GM10266 (cell line): ENCODE data around the gene PRKN.

ENCODE experiments used
- DNase-seq: peaks from one replicate; pipeline ENCODE4 v3.0.0; 2012; ENCODE audit errors: extremely low spot score
- TF ChIP-seq, protein P1 (sequence below): IDR thresholded peaks from 2 replicates; pipeline ENCODE4 v1.5.1; 2012; ENCODE audit warnings: mild to moderate bottlenecking, low read depth; ENCODE audit not compliant: control insufficient read depth, insufficient read depth; ENCODE audit errors: missing control alignments

PRKN gene

DNA sequence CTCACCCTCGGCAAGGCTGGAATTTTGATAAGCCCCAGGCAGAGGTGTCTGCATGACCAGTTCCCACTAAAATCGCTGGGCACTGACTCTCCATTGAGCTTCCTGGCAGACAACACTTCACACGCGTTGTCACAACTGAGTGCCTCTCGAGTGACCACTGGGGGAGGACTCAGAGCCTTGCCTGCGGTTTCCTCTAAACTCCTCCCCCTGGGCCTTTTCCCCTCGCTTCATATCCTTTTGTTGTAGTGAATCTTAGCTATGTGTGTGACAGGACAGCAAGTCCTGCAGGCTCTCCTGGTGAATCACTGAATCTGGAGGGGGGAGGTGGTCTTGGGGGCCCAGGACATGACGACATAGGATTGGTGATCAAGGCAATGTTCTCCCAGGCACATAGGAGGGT lies 670.8 kb downstream of the PRKN start:
- TF ChIP-seq, protein P1, sequence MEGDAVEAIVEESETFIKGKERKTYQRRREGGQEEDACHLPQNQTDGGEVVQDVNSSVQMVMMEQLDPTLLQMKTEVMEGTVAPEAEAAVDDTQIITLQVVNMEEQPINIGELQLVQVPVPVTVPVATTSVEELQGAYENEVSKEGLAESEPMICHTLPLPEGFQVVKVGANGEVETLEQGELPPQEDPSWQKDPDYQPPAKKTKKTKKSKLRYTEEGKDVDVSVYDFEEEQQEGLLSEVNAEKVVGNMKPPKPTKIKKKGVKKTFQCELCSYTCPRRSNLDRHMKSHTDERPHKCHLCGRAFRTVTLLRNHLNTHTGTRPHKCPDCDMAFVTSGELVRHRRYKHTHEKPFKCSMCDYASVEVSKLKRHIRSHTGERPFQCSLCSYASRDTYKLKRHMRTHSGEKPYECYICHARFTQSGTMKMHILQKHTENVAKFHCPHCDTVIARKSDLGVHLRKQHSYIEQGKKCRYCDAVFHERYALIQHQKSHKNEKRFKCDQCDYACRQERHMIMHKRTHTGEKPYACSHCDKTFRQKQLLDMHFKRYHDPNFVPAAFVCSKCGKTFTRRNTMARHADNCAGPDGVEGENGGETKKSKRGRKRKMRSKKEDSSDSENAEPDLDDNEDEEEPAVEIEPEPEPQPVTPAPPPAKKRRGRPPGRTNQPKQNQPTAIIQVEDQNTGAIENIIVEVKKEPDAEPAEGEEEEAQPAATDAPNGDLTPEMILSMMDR: no peak
- no peak for DNase-seq

DNA sequence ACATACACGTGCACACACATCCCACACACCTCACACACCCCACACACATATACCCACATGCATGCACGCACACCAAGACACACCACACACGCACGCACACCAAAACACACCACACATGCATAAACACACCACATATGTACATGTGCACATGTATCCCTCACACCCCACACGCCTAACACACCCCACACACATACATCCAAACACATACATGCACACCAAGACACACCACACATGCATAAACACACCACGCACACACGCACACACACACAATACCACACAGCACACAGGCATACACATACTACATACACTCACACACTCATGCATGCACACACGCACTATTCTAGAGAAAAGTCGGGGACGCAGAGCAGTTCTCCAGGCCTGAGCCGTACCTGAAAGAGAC lies 671.5 kb downstream of the PRKN start:
- TF ChIP-seq, protein P1: no peak
- no peak for DNase-seq

DNA sequence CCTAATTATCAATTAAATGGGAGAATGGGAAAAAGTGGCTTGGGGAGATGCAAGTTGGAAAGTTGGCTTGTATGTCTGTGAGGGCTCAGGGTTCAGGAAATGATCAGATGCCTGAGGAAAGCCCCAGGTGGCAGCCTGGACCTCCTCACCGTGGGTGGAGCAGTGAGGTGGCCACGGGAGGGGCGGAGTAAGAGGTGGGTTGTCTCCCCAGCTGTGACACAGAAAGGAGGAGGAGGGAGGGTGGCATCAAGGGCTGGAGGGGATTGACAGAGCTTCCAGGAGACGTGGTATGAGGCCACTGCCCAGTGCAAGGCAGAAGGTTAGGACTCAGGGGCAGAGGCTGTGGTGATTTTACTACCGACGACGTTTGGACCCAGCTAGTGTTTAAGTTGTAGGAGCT lies 672.2 kb downstream of the PRKN start:
- no peak for DNase-seq
- TF ChIP-seq, protein P1: no peak

DNA sequence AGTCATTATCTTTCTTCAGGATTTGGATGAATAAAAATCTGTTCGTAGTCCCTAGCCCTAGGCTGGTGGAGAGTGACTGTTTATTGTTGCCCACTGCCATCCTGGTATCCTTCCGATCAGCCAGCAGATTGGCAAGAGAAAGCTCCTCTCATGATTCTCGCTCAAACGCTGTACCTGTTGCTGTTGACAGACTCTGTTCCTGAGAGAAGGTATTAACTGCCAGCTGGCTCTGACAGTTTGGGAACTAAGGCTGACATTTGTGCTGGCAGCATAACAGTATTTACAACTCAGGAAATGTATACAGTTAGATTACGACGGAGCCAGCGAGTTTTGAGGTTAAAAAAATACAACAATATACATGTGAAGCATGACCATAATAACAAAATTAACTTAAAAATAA lies 674.5 kb downstream of the PRKN start:
- TF ChIP-seq, protein P1: no peak
- DNase-seq: no peak

- DNase-seq: no peak
- TF ChIP-seq, protein P1: no peak
These were observed 677.0 kb downstream of the PRKN start for GRCh38 chr6:162050579-162050978.

GRCh38 chr6:162046324-162046723 lies 681.2 kb downstream of the PRKN start:
- DNase-seq: no peak
- TF ChIP-seq, protein P1: no peak

GRCh38 chr6:162032620-162033019 lies 694.9 kb downstream of the PRKN start:
- TF ChIP-seq, protein P1: no peak
- DNase-seq: no peak
